Pons (tissue), 1 donor: ENCODE data around the gene ZNF580.
A peak's percentile ranks its signal among the peaks of the same experiment; 100 is the strongest.

Experiments
- DNase-seq: peaks from one replicate; pipeline ENCODE4 v3.0.0-alpha.2; 2016; ENCODE audit warnings: low spot score

Gene ZNF580

GRCh38 chr19:55640577-55641425 is at the start of gene ZNF580:
Gene ZNF580 (plus strand): TSS chr19:55641002. CDS start chr19:55642509, 1,507 bp downstream.
- no peak for DNase-seq

- no peak for DNase-seq
Observed at GRCh38 chr19:55591555-55591954, 49.2 kb upstream of the ZNF580 start.

- no peak for DNase-seq
Observed at GRCh38 chr19:55592391-55593090, 48.3 kb upstream of the ZNF580 start.

- DNase-seq: no peak
Observed at GRCh38 chr19:55593096-55593772, 47.6 kb upstream of the ZNF580 start.

GRCh38 chr19:55594996-55595545 is 45.7 kb upstream of the ZNF580 start:
- no peak for DNase-seq

- DNase-seq: no peak
Observed at GRCh38 chr19:55596304-55596703, 44.5 kb upstream of the ZNF580 start.

GRCh38 chr19:55597501-55597921 is 43.3 kb upstream of the ZNF580 start:
- no peak for DNase-seq

- DNase-seq: no peak
Observed at GRCh38 chr19:55598034-55598433, 42.8 kb upstream of the ZNF580 start.

- peak; percentile 95 for DNase-seq
Observed at GRCh38 chr19:55598719-55599467, 41.9 kb upstream of the ZNF580 start.

- DNase-seq: peak; percentile 100
Observed at GRCh38 chr19:55599468-55599841, 41.3 kb upstream of the ZNF580 start, which contains the start of gene FIZ1. Gene FIZ1 (minus strand): TSS chr19:55599517. CDS start chr19:55597865, 1,652 bp downstream.

- DNase-seq: peak; percentile 96
Observed at GRCh38 chr19:55599842-55600661, 40.8 kb upstream of the ZNF580 start, which contains the start of gene ZNF524. Gene ZNF524 (plus strand): TSS chr19:55600288. CDS start chr19:55602113, 1,825 bp downstream.

- DNase-seq: peak; percentile 20
Observed at GRCh38 chr19:55600662-55601028, 40.2 kb upstream of the ZNF580 start.

GRCh38 chr19:55601084-55601483 is 39.7 kb upstream of the ZNF580 start:
- DNase-seq: peak; percentile 52

GRCh38 chr19:55602104-55603001 is 38.4 kb upstream of the ZNF580 start:
- DNase-seq: no peak

GRCh38 chr19:55603115-55603514 is 37.7 kb upstream of the ZNF580 start:
- no peak for DNase-seq

GRCh38 chr19:55603581-55604292 is 37.1 kb upstream of the ZNF580 start:
- DNase-seq: no peak

- DNase-seq: peak; percentile 88
Observed at GRCh38 chr19:55605207-55605636, 35.6 kb upstream of the ZNF580 start.

GRCh38 chr19:55605637-55606470 is 34.9 kb upstream of the ZNF580 start, which contains the start of gene ZNF865:
Gene ZNF865 (plus strand): TSS chr19:55605647. CDS start chr19:55613619, 7,972 bp downstream.
- peak; percentile 77 for DNase-seq
